Activated naive CD4-positive, alpha-beta T cell treated with Interleukin-2 at 50 U/mL for 16 hours (primary cell): ENCODE results near the gene RNF212.

Experiments used
- DNase-seq: peaks from one replicate; pipeline ENCODE4 v3.0.0-alpha.2; 2020

The RNF212 gene

DNA sequence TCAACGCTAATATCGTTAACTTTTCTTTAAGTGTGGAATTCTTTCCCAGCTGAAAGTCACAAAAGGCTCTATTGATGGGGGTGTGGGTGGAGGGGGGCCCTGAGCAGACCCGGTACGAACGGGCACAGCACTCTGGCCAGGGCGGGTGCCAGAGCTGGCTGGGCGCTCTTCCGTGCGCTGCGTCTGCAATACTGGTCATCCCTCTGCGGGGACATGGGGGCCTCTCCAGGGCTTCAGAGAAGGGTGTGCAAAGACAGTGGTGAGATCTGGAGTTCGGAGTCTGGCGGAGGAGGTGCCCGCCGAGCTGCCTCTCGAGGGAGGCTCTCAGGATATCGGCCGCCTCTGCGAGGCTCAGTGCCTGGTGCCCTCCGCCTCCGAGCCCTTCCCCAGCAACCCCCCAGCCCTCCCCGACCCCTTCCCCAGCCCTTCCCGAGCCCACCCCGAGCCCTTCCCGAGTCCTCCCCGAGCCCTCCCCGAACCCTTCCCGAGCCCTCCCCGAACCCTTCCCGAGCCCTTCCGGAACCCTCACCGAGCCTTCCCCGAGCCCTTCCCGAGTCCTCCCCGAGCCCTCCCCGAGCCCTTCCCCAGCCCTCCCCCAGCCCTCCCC is 67.7 kb downstream of the RNF212 start:
- DNase-seq, result no peak

DNA sequence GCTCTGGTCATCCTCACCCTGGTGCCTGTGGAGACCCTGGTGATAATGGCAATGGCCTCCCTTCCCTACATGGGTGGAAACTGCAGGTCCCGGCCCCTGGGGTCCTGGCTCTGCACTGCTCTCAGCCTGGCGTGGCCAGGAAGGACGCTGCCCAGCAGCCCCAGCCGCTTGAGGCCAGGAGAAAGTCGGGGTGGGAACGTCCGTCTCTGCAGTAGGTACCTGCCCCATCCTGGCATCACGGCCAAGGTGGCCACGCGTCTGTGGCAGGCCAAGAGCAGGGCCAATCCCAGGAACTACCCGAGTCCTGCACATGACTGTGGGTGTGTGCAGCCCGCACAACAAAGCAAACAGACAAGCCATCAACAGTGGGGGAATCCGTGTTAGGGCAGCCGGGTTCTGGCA is 68.2 kb downstream of the RNF212 start:
- no peak for DNase-seq

DNA sequence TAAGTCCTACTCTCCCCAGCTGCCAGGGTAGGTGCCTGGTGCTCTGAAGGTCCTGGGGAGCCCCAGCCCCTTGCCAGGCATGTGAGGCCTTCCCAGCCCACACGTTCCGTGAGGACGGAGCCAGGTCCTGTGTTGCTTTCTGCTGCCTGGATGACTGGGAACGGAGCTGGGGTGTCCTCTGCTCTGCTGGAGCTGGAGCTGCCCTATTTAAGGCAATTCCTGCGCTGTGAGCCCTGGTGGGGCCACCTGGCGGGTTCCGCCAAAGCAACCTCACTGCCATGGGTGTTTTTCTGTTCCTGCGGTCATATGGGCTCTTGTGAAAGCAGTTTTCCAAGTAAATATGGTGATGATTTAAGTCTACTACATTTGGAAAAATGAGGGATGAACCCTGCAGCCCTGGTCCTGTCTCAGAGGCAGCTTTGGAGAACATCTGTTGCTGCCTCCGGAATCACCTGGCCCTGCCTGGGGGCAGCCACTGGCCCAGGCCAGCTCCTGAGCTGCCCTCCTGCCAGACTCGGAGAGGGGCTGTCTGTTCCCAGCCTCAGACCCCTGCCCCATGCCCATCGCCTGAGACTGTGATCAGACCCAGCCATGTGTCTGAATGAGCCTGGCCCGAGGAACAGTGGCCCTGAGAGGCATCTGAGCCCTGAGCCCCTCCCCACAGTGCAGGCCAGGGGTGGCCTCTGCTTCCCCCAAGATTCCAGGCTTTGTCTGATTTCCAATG is 68.7 kb downstream of the RNF212 start:
- no peak for DNase-seq

DNA sequence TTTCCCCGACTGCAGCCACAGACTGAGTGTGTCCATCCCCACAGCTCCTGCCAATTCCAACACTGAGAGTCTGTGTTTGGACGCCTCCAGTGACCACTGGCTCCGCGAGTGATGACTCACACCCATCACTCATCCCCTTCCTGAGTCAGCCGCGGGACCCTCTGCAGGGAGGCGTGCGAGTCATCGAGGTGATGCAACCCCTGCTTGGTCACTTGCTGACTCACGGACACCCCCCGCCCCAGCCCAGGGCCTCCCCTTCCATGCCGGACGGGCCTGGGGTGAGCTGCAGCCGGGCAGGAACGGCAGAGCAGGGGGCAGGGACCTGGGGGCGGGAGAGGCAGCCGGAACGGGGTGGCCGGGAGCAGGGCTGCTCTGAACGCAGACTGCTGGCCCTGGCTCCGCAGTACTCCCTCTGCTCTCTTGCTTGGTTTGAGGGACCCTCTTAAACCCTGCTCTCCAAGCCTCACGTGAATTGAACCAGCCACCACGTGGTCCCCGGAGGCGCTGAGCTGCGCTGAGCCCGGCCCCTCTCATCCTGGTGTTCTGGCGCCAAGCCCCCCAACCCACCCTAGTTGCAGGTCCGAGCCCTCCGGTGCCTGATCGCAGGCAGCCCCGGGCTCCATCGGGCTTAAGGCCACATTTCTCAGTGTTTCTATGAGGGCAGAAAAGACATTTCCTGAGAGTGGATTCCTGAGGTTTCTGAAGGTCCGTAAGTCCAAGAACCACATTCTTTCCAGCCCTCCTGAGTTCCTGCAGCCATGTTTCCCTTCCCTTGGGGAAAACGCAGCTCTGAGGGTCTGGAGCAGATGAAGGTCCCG is 69.5 kb downstream of the RNF212 start:
- peak; percentile 33 for DNase-seq

DNA sequence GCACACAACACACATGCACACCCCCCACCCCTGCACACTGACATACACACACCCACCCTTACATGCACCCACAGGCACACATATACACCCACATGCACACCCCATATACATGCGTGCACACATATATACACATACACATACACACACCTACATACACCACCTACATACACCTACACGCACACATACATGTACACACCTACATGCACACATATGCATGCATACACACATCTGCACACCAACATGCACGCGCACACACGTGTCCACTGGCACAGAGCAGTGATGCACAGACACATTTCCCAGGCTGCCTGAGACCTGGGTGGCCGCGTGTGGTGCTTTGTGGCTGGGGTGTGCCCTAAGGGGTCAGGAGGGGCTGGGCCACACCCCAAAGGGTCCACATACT is 70.2 kb downstream of the RNF212 start:
- no peak for DNase-seq

DNA sequence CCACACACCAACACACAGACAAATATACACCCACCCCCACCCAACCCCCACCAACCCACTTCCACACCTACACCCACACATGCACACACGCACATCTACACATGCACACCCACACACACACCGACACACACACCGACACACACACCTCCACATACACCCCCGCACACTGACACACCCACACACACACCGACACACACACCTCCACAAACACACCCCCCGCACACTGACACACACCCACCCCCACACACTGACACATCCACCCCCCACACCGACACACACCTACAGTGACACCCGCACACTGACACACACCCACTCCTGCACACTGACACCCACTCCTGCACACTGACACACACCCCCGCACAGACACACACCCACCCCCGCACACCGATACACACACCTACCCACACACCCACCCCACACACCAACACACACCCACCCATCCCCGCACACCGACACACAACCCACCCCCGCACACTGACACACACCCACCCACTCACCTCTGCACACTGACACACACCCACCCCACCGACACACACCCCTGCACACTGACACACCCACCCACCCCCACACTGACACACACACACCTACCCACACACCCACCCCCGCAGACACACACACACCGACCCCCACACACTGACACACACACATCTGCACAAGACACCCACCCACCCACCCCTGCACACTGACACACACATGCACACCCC is 70.9 kb downstream of the RNF212 start:
- DNase-seq, result no peak

DNA sequence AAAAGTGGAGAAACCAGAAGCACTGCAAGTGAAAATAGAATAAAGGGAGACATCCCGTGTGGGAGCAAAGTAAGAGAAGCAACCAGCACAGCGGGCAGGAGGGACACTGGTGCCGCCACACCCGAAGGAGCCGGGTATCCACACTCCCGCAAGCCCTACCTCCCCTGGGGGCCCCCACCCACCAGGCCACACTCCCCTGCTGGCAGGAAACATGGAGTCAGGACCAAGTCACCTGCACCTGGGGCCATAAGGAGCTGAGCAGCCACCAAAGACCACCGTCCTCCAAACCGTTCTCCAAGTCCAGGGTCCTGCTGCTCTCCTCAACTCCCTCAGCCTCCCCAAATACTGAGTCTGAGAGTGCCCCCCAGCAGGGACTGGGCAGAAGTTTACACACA is 71.4 kb downstream of the RNF212 start:
- no peak for DNase-seq

DNA sequence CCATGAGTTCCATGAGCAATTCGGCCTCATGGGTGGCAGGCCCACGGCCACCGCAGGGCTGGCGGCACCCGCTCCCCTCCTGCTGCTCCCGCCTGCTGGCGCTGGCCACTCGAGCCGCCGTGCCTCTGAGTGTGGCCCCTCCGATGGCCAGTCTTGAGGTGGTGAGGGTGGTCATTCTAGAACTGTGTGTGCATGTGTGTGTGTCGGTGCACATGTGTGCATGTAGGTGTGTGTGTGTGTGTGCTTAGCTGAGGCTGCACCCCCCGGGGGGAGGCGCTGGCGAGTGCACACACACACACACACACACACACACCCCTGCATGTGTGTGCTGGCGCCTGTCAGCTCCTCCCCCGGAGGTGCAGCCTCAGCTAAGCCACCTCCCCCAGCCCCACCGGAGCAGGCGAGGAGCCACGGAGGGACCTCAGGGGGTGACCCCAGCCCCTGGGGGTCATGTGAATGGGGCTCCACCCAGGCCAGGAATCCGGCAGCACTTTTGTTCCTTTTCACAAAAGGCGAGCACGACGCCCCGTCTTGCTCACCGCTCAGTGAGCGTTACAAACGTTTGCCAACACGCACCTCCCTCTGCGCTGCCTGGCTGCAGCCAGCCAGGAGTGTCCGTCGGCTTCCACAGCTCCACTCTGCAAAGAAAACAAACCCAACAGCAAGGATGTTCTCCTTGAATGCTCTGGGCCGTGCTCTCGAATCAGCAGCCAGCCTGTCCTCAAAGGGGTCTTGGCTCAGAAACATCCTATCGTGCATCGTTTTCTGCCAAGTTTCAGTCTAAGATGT is 72.0 kb downstream of the RNF212 start:
- DNase-seq, result no peak

DNA sequence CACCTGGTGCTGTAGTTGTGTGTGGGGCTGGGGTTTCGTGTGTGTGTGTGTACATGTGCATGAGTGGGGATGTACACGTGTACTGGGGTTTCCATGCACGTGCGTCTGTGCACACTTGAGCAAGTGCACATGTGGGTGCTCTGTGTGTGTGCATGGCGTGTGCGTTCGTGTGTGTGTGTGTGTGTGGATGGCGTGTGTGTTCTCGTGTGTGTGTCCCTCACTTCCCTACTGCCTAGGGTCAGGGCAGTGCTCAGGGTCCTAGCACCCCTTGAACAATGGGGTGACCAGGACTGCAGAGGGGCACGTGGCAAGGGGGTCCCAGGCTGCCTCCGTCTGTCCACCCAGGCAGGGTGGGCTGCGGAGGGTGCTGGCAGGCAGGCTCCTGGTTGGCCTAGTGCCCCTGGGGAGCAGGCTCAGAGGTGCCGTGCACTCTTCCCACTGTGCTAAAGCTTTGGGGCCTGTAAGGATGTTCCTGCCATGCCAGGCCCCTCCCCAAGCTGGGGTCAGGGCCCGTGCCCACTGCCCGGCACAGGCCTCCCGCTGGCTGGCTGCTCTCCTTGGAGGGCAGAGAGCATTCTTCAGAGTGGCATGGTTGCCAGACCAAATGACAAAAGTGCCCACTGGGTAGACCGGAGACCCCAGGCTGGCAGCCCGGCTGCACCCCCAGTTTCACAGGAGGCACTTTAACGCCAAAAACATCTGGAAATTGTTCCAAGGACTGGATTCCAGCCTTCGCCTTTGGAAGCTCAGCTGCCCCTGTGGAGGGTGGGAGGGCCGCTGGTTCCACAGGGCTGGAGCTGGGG is 72.8 kb downstream of the RNF212 start:
- no peak for DNase-seq

DNA sequence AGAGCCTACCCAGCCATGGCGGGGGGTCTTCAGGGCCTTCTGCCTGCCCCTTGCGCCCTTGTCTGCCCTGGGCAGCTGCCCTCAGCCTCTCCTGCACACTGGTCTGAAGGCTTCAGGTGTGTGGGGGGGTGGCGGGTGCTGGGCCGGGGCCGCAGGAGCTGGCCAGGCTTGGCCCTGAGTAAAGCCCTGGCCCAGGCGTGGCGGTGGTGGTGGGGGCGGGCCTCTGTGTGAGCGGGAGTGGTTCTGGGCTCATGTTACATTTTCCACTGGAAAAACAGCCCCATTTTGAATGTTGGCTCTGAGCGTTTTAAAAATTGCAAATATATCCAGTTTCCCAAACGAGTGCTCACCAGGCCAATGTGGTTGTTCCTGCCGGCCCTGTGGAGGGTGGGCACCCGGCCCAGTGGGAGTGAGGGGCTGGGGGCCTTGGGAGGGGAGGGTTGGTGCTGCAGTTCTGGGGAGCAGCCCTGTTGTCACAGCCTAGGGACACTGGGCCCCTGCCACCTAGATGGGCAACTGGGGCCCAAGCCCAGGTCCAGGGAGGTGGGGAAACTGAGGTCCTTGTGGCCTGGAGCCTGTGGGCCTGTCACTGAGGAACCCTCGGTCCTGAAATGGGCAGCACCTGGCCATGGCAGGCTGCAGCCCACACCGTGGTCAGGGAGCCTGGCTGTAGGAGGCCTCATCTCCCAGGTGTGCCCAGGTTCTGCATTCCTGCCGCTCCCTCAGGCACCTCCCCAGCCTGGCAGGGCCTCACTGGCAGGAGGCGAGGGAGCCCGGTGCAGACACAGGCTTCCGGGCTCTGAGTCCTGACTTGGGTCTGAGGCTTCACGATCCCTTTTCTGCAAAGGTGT is 73.6 kb downstream of the RNF212 start:
- DNase-seq, result no peak

DNA sequence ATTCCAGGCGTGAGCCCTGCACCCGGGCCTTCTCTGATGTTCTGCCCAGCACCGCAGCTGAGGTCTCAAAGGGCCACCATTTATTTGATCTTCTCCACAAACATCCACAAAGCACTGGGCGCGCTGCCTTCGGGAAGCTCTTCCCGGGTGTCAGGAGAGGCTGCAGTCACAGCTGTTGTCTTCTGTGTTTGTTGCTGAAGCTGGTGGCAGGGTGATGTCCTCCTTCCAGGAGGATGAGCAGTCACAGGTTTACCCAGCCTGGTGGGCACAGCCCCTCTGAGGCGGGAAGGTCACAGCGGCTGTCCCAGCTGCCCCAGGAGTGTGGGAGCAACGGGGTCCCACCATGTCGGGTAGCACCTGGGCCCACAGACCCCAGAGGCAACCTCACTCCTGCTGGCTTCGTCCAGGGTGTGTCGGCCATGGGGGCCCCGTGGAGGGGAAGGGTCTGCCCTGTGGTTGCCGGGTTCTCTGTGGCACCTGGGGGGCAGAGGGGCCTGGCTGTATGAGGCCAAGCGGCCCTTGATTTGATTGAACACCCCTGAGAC is 74.3 kb downstream of the RNF212 start:
- no peak for DNase-seq

DNA sequence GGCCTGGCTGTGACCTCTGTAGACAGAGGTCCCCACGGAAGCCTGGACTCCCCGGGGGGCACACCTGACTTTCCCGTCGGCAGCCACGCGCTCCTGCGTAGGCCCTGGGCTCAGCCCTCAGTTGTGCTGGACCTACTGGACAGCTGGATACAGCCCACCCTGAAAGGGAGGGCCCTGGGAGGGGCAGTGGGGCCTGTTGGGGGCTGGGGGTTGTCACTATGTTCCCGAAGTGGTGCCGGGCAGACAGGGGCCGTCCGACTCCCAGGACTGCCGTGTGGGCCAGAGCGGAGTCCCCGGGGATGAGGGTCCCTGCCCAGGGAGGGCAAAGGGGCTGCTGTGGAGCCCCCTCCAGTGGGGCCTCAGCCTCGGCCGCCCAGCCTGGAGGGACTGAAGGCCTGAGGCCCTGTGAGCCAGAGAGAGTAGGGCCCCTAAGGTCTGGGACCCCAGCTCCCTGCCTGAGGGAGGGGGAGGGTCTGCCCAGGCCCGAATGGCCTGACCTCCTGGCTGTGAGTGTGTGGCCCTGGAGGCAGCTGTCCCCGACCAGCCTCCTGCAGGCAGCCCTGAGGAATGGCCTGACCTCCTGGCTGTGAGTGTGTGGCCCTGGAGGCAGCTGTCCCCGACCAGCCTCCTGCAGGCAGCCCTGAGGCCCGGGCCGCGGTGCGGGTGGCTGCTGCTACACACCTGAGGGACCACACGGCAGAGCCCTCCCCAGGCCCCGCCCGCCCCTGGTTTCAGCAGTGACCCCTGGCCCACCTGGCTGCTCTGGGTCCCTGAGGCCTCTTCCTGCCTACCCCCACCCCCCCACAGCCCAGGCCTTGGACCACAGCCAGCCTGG is 76.2 kb downstream of the RNF212 start:
- DNase-seq, result no peak

DNA sequence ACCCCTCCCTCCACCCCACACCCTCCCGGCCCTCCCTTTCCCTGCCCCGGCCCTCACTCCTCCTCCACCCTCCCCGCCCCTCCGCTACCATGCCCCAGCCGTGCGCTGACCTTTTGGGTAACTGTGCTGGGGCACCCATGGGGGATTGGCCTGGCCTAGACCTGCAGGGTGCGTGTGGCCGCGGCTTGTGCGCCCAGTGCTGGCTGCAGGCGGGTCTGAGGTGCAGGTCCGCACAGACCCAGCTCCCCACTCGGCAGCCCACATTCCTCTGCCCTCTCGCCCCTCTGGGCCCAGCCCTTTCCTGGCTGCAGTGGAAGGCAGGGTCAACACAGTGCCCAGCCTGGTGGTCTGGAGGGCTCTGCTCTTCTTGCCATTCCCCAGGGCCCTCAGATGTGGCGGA is 77.3 kb downstream of the RNF212 start:
- DNase-seq, result no peak

DNA sequence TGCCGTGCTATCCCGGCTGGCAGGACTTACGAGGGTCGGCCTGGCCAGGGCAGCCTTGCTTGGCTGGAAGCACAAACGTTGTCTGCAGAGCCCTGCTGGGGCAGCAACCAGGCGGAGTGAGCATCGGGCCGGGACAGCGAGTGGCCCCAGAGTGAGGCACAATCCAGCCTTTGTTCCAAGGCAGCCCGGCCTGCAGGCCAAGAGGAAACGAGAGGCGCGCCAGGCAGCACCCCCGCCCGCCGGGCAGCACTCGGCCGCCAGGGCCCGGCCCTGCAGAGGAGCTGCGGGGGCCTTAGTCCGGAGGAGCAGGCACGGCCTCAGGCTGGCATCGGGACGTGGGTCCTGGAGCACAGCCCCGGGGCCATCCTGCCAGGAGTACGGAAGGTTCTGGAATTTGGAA is 77.9 kb downstream of the RNF212 start:
- DNase-seq, result no peak

DNA sequence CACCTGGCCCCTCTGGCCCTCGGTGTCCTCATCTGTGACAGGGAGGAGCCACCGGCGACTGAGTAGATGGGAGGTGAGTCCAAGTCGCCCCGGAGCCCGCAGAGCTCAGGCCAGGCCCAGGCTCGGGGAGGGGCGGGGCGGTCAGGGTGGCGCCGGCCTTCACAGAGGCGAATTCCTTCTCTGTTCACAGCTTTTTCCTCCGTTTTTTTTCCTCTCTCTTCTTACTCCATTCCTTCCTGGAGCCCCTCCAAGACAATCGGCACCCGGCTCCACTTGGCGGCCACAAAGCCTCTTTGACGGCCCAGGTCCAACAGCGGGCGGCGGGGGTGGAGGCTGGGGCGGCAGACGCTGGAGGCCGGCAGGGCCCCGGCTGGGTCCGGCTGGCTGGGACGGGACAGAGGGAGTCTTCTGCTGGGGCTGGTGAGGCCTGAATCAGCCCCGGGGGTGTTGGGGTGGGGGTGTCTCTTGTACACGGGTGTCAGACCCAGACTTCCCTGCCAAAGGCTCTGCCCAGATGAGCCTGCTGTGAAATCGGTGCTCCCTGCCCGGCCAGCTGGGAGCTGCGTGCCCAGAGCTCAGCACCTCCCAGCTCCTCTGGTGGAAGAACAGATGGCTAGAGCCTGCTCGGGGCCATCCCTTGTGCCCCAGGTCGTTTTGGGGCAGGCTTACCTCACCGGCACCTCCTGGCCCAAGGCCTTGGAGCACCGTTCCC is 79.4 kb downstream of the RNF212 start:
- no peak for DNase-seq

DNA sequence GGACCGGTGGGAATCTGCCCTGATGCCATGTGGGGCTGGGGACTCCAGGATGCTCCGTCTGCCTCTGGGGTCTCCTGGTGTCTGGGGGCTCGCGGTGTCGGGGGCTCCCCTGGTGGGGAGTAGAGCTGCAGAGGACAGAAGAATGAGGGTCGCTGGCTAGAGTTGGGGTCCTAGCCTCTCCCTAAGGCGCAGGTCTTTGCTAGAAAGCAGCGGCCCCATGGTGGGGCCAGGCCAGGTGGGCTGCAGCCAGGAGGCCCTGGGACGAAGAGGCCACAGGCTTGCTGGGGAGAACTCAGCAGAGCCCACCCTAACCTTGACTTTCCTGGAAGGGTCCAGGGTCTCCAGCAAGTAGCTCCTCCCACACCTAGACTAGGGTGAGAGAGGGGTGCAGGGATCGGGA is 80.5 kb downstream of the RNF212 start:
- no peak for DNase-seq

DNA sequence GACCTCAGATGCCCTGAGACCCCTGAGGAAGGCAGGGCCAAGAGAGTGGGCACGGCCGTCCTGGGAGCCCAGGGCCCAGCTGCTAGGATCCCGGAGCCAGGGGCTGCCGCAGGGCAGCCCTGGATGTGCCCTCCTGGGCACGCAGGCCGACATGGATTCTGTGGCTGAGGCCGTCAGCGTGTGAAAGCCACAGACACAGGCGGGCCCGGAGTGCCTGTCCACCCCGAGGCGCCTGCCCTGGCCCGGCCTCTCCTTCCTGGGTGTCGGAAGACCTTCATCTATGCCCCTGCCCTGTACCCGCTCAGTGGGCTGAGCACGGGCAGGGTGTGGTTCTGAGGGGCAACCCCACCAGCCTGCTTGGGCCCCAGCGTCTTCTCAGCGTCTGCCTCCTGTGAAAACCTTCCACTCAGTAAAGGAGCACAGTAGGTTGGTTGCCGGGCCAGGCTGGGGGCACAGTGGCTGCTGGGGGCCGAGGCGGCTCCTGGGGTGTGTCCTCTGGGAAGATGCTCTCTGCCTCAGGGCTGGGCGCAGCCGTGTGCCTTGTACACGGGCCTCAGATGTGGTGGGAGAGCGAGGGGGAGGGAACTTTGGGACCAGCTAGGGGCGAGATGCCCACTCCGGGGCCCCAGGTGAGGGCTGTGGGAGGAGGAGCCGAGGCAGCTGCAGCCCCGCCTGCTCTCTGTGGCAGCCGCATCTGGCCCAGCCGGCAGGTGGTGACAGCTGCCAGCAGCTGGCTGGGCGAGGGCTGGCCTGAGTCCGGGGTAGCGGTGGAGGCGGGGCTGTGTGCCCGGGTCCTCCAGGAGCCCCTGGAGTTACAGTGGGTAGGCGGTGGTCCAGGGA is 81.2 kb downstream of the RNF212 start:
- no peak for DNase-seq

DNA sequence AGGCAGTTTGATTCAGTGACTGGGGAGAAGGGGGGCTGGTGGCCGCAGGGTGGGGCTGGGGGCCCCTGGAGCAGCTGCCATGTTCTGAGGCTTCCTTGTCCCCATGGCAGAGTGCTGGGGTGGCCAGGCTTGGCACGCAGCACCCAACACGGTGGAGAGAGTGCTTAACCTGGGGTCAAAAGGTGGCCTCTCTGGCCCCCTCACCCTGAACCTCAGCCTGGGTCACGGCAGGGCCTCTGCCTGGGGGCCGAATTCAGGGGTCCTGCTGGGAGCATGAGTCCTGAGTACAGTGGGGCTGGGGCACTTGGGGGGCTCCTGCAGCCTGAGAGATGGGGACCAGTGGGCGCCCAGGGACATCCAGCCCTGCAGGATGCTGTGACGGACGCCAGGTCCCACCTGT is 82.0 kb downstream of the RNF212 start:
- DNase-seq, result no peak
